ENCODE measurements around the gene SGMS1. TPM values are rescaled to one million over a fixed set of nuclear protein-coding genes. Genes with fewer than 3 reads are reported as not detected.

The SGMS1 gene
- total RNA-seq, 2 donors from 2014 or later = 32.5 to 35.9 TPM

DNA sequence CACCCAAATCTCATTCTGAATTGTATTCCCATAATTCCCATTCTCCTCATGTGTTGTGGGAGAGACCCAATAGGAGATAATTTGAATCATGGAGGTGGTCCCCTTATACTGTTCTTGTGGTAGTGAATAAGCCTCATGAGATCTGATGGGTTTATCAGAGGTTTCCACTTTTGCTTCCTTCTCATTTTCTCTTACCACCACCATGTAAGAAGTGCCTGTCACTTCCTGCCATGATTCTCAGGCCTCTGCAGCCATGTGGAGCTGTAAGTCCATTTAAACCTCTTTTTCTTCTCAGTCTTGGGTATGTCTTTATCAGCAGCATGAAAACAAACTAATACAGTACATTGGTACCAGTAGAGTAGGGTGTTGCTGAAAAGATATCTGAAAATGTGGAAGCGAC, 274.2 kb downstream of the SGMS1 start:
- peaks cover 0 to 10% of the 10 kb centered on the region in 2 donors for H3K4me1 ChIP-seq
- H3K4me3 ChIP-seq = no peak overlapping the region
- H3K27ac ChIP-seq = no peak overlapping the region
- H3K36me3 ChIP-seq = no peaks in the 10 kb centered on the region
- TF ChIP-seq, protein P1, sequence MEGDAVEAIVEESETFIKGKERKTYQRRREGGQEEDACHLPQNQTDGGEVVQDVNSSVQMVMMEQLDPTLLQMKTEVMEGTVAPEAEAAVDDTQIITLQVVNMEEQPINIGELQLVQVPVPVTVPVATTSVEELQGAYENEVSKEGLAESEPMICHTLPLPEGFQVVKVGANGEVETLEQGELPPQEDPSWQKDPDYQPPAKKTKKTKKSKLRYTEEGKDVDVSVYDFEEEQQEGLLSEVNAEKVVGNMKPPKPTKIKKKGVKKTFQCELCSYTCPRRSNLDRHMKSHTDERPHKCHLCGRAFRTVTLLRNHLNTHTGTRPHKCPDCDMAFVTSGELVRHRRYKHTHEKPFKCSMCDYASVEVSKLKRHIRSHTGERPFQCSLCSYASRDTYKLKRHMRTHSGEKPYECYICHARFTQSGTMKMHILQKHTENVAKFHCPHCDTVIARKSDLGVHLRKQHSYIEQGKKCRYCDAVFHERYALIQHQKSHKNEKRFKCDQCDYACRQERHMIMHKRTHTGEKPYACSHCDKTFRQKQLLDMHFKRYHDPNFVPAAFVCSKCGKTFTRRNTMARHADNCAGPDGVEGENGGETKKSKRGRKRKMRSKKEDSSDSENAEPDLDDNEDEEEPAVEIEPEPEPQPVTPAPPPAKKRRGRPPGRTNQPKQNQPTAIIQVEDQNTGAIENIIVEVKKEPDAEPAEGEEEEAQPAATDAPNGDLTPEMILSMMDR (IDR thresholded peaks at IDR 0.05) = no peak
- no peak for DNase-seq (ENCODE audit: low spot score)
- H3K27me3 ChIP-seq = no peaks in the 10 kb centered on the region
- peaks cover 0 to 6% of the 10 kb centered on the region in 2 donors for H3K9me3 ChIP-seq

DNA sequence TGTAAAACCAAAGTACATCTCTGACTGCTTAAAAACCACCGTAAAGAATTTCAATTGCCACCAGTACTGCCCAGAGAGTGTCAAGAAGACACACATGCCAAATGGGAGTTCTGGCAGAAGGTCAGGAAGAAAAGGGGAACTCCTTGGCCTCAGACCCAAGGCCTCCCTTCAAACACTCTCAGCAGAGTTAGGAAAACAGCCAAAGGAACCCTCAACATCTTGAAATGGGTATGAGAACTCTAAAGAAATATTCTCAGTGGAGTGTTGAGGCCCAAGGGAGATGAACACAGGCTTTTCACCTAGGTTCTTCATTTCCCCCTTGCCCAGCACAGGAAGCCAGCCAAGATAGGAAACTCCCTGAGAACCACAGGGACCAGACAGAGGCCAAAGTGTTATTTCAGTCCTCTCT, 276.4 kb downstream of the SGMS1 start:
- DNase-seq (ENCODE audit: low spot score) = no peak
- H3K9me3 ChIP-seq = peaks cover 0 to 6% of the 10 kb centered on the region in 2 donors
- H3K27ac ChIP-seq = no peak overlapping the region

DNA sequence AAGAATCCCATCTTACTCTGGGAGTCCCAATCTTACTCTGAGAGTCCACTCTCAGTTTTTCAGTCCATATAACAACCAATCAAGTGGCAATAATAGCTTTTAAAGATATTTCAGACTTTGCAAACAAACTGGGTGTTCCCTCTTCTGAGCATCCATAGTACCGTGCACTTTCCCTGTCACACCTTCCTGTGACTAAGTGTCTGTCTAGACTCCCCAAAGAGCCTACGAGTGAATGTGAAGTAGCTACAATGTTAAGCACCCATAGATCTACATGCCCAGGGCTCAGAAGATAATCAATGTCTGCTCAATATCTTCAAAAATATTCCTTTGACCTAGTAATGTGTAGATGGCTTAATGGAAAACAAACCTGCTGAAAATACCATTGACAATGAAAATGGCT, 276.8 kb downstream of the SGMS1 start:
- H3K36me3 ChIP-seq = peaks cover 15% of the 10 kb centered on the region
- H3K4me3 ChIP-seq = no peak overlapping the region
- no peak for DNase-seq (ENCODE audit: low spot score)
- peaks cover 0 to 6% of the 10 kb centered on the region in 2 donors for H3K9me3 ChIP-seq
- TF ChIP-seq, protein P1 (IDR thresholded peaks at IDR 0.05) = no peak
- no peaks in the 10 kb centered on the region for H3K27me3 ChIP-seq
- peaks cover 0 to 10% of the 10 kb centered on the region in 2 donors for H3K4me1 ChIP-seq
- no peak overlapping the region for H3K27ac ChIP-seq

More for the DNA sequence above, 276.4 kb downstream of the SGMS1 start:
- Histone ChIP-seq H3K27me3 (no peaks in the 10 kb centered on the region), H3K4me1 (peaks cover 0 to 10% of the 10 kb centered on the region in 2 donors), H3K36me3 (peaks cover 15% of the 10 kb centered on the region), H3K4me3 (no peak overlapping the region)
- TF ChIP-seq, protein P1 (IDR thresholded peaks at IDR 0.05) = no peak

DNA sequence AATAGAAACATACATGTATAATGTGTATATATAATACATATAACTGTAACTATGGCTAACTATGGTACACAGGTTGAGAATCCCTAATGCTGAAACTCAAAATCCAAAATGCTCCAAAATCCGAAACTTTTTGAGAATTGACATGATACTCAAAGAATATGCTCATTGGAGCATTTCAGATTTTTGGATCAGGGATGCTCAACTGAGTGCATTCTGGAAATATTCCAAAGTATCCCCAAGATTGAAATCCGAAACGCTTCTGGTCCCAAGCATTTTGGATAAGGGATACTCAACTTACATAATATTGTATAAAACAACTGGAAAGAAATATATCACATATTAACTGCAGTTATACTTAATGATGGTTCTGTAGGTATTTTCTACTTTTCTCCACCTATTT, 278.2 kb downstream of the SGMS1 start:
- Histone ChIP-seq H3K36me3 (peaks cover 15% of the 10 kb centered on the region), H3K4me1 (peaks cover 0 to 10% of the 10 kb centered on the region in 2 donors), H3K4me3 (no peak overlapping the region), H3K9me3 (peaks cover 0 to 6% of the 10 kb centered on the region in 2 donors), H3K27me3 (no peaks in the 10 kb centered on the region), H3K27ac (no peak overlapping the region)
- TF ChIP-seq, protein P1 (IDR thresholded peaks at IDR 0.05) = no peak
- no peak for DNase-seq (ENCODE audit: low spot score)

DNA sequence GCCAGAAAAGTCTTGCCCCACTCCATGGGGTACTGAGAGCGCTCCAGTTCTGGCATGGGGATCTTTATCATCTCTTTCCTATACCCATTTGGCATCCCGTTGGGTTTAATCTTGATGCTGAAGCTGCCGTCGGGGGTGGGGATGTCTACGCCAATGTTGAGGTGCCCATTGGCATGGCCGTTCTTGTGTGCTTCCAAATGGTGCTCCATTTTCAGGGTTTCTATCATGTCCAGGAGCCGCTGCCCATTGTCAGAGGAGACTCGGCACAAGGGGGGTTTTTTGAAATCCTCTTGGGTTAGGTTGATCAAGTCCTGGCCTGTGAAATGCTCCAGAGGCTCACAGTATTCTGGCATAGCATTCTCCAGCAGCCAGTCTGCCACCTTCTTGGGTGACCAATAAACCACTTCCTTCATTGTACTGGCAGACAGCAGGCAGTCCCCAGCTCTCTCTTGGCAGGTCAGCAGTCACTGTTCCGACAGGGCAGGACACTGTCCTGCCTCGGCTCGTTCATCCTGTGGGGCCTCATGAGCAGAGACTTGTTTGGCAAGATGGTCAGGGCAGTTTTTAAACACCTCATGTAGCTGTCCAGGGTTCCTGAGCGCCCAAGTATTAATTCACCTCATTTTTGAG, 279.9 kb downstream of the SGMS1 start:
- Histone ChIP-seq H3K27ac (no peak overlapping the region), H3K9me3 (peaks cover 0 to 3% of the 10 kb centered on the region in 2 donors), H3K4me1 (peaks cover 0 to 10% of the 10 kb centered on the region in 2 donors), H3K27me3 (no peaks in the 10 kb centered on the region), H3K36me3 (peaks cover 15% of the 10 kb centered on the region), H3K4me3 (no peak overlapping the region)
- TF ChIP-seq, protein P1 (IDR thresholded peaks at IDR 0.05) = no peak
- DNase-seq (ENCODE audit: low spot score) = no peak

DNA sequence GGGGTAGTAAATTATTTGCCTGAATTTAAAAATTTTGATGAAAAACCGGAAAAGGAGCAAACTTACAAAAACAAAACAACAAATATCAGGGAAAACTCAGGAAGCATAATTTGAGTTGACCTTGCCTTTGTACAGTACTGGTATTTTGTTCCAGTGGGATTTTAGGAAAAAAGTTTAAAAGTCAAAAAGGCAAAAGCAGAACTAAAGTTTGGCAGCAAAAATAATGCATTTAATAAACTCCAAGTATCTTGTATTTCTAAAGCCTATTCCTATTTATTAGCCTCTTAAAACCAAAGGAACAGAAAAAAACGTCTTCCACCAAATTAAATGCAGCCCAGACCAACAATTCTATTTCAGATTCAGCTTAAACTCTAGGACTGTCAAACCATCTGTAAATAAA, 281.8 kb downstream of the SGMS1 start:
- Histone ChIP-seq H3K27ac (no peak overlapping the region), H3K9me3 (no peaks in the 10 kb centered on the region), H3K27me3 (no peaks in the 10 kb centered on the region), H3K36me3 (peaks cover 15% of the 10 kb centered on the region), H3K4me1 (no peaks in the 10 kb centered on the region), H3K4me3 (no peak overlapping the region)
- TF ChIP-seq, protein P1 (IDR thresholded peaks at IDR 0.05) = no peak
- DNase-seq (ENCODE audit: low spot score) = no peak

Measured in right atrium auricular region (tissue), 2 donors.